ENCODE results near the gene CCNT2.
"Not testable (repeated sequence)": the region's sequence is repeated elsewhere in the genome, so short reads cannot be mapped to it uniquely, and the experiment has no call there.

Gene CCNT2

DNA sequence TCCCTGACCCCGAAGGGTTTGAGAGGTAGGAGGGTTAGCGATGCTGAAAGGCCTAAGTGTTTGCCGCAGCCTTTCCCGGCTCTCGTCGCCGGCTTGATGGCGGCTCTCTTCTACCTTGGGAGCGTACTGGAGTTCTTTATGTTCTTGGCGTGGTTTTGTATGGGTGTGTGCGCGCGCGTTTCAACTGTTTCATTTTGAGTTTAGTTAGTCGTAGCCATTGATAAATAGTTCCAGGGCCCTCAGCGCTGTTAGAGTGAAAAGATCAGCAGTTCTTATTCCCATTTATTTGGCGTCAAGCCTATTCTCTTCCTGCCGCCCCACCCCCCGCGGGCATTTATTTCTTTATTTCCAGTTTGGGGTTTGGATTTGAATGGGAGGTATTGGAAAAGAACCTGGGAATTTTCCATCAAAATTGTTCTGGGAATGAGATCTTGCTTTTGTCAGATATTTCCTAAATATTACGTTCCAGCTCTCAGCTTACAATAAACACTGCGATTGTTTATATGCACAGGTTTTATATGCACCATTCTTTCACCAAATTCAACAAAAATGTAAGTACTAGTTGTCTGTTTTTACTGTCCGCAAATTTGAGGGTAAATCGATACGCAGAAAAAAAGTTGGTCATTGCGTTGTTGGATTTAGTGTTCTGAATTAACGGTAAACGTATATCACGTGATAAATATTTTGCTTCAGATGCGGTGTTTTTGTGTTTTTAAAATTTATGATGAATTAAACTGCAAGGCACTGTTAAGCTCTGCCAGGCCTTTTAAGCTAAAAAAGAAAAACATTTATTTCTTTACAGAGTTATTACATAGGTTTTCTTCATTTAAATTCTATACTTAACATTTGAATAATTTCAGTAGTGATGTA, 954 bp downstream of the CCNT2 start:
- peak; percentile 24 to 28 for DNase-seq (ENCODE audit: low read depth in 2 of 2)

DNA sequence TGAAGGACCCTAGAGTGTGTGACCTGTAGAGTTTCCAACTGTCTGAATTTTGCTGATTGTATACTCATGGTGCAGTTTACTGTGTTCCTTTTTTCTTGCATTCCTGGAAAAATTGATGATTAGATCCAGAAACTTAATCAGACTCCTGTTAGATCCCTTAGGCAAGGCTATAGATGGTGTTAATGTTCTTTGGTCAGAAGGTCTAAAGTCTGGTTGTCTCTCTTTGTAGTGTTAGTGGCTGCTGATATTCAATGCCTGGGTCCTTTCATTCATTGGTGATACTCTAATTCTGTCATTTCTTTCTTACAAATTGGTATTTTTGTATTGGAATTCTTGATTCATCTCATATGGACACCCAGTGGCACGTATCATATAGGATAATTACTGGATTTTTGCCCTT, 6.3 kb downstream of the CCNT2 start:
- no peak for DNase-seq (ENCODE audit: low read depth in 2 of 2)

DNA sequence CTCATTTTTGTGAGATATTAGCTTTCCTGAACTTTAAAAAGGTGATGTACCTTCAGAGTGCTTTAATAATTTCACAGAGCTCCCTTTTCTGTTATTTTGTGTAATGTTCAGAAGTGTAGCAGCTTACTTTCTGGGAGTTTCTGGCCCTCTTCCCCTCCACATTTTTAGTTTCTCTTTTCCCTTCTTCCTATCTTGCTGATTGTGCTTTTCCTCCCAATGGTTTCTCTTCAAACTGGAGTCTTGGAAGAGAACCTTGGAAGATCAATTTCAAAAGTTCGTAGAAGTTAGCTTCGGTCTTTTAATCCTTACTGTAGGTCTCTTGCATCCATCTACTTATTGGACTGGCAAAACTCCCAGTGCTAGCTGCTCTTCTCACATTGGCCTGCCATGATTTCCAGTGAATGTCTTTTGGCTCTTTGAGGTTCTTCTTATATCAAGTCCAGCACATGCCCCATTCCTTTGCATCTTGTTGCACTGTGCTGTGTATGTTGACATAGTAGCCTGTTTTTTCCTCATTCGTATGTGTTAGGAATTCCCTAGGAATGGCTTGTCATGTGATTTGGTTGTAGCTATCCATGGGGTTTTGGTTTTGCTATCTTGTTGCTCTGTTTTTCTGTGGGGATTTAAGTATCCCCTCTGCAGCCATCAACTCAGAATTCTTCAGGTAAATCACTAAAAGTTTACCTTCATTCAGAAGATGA, 7.8 kb downstream of the CCNT2 start:
- DNase-seq (ENCODE audit: low read depth in 2 of 2): no peak

DNA sequence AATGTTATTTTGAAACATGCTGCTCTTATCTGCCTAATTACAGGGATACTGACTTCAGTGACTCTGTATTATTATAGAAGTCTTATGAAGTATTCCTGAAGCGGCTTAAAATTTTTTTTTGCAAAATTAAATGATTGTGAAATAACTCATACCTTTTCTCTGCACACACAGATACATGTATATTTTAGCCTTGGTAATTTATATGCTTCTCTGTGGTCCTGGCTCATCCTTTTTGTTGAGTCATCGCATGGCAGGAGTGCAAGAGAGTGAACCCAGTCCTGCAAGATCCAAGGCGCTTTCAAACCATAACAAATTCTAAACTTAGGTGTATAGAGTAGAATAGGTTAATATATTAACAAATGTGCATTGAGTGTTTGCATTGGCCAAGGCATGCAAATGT, 8.6 kb downstream of the CCNT2 start:
- no peak for DNase-seq (ENCODE audit: low read depth in 2 of 2)

DNA sequence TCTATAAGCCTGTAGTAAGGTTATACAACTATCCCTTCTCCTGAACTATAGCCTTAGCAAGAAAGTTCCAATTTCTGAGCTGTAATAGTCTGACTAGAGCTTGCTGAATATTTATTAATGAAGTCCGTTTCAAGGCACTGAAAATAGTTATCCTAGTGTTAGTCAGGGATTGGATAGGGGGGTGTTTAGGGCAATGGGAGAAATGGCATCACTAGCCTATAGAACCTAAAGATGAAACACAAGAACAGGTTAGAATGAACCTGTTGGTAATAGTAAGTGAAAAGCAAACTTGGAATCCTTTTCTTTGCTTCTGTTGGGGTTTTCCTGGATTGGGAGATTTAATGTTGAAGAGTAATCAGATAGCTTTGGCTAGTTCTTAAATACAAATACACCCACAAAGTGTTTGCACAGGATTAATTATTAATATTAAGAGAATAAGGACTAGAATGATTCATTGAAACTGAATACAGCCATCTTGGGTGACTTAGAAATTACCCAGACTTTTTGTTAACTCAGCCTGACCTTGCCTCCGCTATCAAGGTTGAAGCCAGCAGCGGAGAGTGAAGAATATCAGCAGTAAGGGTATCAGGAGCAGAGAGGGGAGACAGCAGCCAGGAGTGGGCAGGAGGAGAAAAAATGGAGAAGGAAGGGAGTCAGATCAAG, 14.4 kb downstream of the CCNT2 start:
- no peak for DNase-seq (ENCODE audit: low read depth in 2 of 2)

DNA sequence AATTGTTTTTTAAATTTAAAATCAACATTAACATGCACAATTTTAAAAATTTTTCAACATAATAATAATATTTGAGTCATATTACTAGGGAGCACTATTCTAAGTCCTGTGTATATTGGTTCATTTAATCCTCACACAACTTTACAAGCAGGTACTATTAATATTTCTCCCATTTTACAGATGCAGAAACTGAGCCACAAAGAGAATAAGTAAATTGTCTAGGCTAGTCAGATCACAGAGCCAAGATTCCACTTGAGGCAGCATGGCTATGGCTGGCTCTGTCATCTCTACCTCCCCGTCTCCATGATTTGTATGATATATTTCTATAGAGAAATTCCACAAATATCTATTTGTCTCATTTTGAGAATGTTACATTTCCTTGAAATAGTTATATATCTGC, 15.1 kb downstream of the CCNT2 start:
- no peak for DNase-seq (ENCODE audit: low read depth in 2 of 2)

DNA sequence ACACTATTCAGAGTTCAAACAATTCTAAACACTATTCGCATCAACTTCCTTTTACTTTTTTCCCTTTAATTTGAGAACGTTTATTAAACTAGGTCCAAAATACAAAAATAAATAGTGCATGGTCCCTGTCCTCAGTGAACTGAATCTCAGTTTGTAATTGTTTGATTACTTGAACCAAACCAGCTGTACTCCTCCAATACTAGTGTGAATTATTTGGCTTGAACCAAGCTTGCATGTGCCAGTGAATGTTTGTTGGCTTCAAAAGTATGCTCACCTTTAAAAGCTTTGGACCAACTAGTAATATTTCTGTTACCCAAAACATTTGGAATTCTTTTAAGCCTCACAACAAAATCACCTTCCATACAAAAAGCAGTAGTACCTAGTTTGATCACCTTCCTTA, 15.5 kb downstream of the CCNT2 start:
- DNase-seq (ENCODE audit: low read depth in 2 of 2): no peak

DNA sequence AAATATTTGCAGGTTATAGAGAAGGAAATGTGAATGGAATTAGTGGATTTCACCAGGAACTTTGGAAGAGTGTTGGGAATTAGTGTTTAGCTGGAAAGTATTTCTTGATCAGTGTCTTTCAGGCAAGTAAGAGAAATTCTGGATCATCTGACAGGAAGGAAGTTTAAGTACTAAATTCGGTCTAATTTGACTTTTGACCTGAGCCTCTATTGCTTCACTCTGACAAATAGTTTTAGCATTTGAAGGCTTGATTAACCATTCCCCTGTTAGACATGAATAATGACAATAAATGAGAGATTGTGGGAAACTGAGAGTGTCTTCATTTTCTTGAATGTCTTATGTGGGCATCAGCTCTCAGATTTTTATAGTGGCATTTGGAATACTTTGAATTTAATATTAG, 16.0 kb downstream of the CCNT2 start:
- no peak for DNase-seq (ENCODE audit: low read depth in 2 of 2)

DNA sequence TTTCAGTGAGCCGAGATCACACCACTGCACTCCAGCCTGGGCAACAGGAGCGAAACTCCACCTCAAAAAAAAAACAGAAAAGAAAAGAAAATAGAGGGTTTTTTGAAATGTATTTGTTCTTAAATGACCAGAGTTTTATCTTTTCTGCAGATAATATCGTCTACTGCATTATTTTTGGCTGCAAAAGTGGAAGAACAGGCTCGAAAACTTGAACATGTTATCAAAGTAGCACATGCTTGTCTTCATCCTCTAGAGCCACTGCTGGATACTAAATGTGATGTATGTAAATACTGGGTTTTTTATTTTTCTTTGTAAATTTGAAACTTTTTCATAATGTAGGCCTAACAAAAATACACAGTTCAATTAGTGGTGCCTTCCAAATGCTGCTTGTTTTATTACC, 18.1 kb downstream of the CCNT2 start:
- no peak for DNase-seq (ENCODE audit: low read depth in 2 of 2)

DNA sequence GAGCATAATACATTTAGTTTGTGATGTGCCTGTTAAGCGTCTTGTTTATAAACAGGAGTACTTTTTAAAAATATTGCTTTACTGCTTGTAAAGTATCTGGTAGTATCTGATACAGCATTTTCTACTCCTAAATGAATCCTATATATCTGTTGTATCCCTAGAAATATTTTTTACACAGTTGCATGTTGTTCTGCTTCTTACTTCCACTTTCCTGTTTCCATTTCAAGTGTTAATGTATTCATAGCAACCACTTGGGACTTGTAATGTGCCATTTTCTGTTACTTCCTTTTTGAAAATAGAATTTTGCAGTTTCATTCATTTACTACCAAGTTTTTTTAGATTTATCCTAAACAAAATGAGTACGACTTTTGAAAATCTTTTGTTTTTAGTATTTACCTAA, 24.9 kb downstream of the CCNT2 start:
- DNase-seq (ENCODE audit: low read depth in 2 of 2): no peak

DNA sequence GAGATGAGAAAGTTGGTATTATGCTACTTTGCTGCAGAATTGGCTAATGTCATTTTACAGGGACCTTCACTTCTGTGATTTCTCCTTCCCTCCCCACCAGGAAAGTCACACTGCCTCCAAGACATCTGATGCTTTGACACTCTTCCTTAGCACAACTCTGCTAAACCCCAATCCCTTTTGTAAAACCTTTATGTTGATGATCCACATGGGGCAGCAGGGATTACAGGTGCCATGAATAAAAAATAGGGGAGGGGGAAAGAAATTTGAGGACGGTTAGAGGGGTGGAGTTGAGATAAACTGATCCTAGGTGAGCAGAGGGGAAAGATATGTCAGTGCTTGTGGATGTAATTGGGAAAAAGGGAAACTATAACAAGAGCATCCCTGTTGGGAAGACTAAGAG, 26.4 kb downstream of the CCNT2 start:
- DNase-seq (ENCODE audit: low read depth in 2 of 2): no peak

DNA sequence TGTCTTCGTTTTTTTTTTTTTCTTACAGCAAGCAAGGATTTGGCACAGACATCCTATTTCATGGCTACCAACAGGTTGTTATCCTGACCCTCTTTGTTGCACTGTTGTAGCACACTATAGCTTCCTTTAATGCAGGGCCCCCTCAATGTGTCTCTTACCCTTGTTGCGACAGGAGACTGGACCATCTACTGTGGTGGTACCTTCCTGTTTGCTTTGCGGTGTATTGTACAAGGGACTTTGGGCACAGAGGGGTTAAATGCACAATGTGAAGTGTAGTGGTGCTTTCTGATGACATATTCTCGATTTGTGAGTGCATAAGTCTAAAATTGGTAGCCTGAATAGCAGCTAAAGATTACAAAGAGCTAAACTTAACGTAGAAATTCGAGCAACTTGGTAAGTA, 27.5 kb downstream of the CCNT2 start:
- DNase-seq (ENCODE audit: low read depth in 2 of 2): no peak

DNA sequence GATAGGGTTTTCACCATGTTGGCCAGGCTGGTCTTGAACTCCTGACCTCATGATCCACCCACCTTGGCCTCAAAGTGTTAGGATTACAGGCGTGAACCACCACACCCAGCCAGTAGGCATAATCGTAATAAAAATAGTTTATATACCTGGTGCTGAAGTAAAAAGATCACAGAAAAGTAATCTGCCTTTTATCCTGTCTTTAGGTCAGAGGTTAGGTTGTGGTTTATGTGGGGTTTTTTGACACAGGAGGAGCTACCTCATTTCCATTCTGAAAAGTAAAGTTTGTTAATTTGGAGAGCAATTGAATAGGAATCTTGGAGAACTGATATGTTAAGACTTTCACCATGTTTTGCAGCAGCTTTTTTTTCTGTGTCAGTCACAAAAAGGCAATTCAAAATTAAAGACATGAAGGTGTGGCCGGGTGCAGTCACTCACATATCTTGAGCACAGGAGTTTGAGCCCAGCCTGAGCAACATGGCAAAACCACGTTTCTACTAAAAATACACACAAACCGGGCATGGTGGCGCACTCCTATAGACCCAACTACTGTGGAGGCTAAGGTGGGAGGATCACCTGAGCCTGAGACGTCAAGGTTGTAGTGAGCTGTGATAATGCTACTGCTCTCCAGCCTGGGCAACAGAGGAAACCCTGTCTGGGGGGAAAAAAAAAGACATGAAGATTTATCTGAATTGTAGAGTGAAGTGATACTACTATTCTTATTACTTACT, 31.5 kb downstream of the CCNT2 start:
- no peak for DNase-seq (ENCODE audit: low read depth in 2 of 2)

DNA sequence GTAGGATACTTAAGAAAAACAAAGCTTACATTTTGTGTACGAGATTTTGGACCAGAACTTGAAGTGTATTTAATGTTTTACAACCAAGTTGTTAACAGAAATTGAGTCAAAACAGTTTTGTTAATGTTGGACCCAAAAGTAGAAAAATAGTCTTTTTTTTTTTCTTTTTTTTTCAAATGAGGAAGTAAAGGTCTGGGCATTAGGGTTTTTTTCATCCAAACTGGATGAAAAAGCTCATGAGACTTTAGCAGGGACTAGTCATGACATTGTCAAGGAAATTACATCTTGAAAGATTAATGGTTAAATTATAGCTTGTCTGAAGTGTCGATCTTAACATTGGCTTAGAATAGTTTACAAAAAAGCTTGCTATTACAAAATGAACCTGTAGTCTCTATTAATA, 32.3 kb downstream of the CCNT2 start:
- no peak for DNase-seq (ENCODE audit: low read depth in 2 of 2)

DNA sequence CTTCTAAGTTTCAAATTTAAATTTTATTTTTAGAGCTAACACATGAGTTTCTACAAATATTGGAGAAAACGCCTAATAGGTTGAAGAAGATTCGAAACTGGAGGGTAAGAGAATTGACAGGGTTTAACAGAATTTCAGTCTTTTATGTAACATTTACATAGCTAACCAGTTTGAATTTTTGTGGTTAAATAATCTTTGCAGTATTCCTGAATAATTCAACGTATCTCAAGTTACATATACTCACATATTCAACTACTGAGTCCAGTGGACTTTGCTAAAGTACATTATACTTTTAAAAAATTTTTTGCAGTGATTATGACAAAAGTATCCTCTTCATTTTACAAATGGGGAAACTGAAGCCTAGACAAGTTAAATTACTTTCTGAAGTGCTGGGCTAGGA, 34.0 kb downstream of the CCNT2 start:
- DNase-seq (ENCODE audit: low read depth in 2 of 2): no peak

DNA sequence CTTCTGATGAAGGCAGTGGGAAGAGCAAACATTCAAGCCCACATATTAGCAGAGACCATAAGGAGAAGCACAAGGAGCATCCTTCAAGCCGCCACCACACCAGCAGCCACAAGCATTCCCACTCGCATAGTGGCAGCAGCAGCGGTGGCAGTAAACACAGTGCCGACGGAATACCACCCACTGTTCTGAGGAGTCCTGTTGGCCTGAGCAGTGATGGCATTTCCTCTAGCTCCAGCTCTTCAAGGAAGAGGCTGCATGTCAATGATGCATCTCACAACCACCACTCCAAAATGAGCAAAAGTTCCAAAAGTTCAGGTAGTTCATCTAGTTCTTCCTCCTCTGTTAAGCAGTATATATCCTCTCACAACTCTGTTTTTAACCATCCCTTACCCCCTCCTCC, 35.4 kb downstream of the CCNT2 start:
- DNase-seq (ENCODE audit: low read depth in 2 of 2): no peak

DNA sequence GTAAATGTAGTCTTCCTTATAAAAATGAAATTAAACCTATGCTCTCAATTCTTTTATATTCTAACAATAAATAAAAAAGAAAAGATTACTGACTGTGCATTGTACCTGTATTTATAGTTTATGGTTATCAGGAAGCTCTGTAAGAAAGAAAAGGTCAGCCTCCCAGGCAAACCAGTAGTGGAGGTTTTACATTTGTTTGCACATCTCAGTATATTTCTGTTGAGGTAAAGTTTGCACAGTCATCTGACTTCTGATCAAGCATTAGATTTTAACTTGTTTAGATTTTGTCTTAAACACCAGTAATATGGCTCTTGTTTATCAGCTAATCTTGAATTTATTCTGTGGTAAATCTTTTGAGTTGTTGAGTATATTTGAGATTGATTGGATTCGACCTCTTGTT, 37.1 kb downstream of the CCNT2 start:
- no peak for DNase-seq (ENCODE audit: low read depth in 2 of 2)

DNA sequence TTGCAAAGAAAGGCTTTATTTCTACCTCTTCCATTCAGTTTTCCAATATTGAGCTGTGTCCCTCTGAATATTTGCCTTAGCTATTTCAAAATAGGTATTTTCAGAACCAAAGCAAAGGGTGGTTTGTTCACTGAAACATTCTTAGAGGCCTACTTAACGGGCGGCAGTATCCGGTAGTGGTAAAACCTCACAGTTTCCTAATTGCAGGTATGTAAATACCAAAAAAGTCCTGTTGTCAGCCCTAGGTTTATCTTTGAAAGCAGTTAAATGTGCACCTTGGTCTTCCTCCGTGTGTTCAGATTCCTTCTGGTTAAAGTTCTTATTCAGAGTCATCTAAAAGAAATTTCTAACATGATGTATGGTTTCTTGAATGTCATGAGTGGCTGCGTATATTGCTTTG, 38.9 kb downstream of the CCNT2 start:
- DNase-seq (ENCODE audit: low read depth in 2 of 2): no peak

DNA sequence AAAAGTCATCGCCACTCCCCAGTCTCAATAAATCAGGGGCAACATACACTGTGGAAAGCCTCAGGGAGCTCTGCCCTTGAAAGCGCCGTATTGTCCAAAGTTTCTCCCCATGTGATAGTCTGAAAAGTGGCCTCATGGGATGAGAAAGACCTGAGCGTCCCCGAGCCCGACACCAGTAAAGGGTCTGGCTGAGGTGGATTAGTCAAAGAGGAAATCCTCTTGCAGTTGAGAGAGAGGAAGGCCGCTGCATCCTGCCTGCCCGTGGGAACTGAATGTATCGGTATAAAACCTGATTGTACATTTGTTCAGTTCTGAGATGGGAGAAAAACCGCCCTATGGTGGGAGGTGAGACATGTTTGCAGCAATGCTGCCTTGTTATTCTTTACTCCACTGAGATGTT, 48.5 kb downstream of the CCNT2 start:
- not testable (repeated sequence) for DNase-seq (ENCODE audit: low read depth in 2 of 2)

DNA sequence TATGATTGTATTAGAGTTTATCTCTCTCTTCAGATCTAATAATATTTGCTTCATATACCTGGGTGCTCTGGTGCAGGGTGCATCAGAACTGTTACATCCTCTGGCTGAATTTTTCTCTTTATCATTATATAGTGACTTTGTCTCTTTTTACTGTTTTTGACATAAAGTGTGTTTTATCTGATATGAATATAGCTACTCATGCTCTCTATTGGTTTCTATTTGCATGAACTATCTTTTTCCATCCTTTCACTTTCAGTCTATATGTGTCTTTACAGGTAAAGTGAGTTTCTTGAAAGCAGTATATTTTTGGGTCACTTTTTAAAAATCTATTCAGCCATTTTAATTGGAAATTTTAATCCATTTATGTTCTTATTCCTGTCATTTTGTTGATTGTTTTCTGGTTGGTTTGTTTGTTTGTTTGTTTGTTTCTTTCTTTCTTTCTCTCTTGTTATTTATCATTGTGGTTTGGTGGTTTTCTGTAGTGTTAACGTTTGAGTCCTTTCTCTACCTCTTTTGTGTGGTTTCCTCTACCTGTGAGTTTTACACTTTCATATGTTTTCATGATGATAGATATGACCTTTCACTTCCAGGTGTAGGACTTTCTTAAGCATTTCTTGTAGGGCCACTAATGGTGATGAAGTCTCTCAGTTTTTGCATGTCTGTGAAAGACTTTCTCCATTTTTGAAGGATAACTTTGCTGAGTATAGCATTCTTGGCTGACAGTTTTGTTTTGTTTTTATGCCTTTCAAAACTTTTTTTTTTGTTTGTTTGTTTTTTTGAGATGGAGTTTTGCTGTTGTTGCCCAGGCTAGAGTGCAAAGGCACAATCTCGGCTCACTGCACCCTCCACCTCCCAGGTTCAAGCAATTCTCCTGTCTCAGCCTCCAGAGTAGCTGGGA, 54.9 kb downstream of the CCNT2 start:
- DNase-seq (ENCODE audit: low read depth in 2 of 2): no peak
